Measurements from ENCODE around the gene FXYD5. TPM values are rescaled to one million over a fixed set of nuclear protein-coding genes. Genes with fewer than 3 reads are reported as not detected.

Gene FXYD5
- total RNA-seq, 2 experiments from 2014 or later: 82.1 to 147 TPM

DNA sequence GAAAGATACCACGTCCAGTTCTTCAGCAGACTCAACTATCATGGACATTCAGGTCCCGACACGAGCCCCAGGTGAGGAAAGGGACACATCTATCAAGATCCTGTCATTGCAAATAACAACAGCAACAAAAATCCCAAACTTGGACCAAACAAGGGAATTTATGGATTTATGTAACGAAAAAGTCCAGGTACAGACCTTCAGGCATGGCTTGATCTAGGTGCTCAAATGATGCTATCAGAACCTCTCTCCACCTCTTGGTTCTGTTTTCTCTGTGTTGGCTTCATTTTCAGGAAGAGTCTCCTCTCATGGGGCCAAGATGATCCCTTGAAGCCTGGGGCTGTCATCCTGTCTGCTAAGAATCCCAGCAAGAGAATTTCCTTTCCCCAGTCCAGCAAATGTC is 2.9 kb downstream of the FXYD5 start:
- no peaks in the 10 kb centered on the region for H4K20me1 ChIP-seq (ENCODE audit: insufficient read depth, low read length)
- POLR2A ChIA-PET: no interaction called here
- H3K4me3 ChIP-seq (ENCODE audit: low read depth, low read length, poor library complexity, severe bottlenecking): no peak overlapping the region
- no peak overlapping the region for H3K4me2 ChIP-seq (ENCODE audit: low read length)
- intact Hi-C loops (cut with micrococcal nuclease; ENCODE audit: unreplicated experiment): no loop called here
- peaks cover 24% of the 10 kb centered on the region for H3K4me1 ChIP-seq (ENCODE audit: insufficient read depth, low read length, poor library complexity, severe bottlenecking)
- H3K27ac ChIP-seq (ENCODE audit: low read depth, low read length, poor library complexity, severe bottlenecking): no peak overlapping the region
- H3K36me3 ChIP-seq (ENCODE audit: insufficient read depth, low read length): peaks cover 59% of the 10 kb centered on the region
- no peak overlapping the region for H2AFZ ChIP-seq (ENCODE audit: low read length)
- no TSS peak for BruUV-seq (replicated peaks)
- no peak for TF ChIP-seq EZH2phosphoT487 (IDR thresholded peaks at IDR 0.05; ENCODE audit: borderline replicate concordance, low read depth, low read length)
- TF ChIP-seq, protein P1, sequence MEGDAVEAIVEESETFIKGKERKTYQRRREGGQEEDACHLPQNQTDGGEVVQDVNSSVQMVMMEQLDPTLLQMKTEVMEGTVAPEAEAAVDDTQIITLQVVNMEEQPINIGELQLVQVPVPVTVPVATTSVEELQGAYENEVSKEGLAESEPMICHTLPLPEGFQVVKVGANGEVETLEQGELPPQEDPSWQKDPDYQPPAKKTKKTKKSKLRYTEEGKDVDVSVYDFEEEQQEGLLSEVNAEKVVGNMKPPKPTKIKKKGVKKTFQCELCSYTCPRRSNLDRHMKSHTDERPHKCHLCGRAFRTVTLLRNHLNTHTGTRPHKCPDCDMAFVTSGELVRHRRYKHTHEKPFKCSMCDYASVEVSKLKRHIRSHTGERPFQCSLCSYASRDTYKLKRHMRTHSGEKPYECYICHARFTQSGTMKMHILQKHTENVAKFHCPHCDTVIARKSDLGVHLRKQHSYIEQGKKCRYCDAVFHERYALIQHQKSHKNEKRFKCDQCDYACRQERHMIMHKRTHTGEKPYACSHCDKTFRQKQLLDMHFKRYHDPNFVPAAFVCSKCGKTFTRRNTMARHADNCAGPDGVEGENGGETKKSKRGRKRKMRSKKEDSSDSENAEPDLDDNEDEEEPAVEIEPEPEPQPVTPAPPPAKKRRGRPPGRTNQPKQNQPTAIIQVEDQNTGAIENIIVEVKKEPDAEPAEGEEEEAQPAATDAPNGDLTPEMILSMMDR (conservative IDR thresholded peaks at IDR 0.05; ENCODE audit: low read length): no peak
- peaks cover 17% of the 10 kb centered on the region; the same call in 1 of the 2 replicates for H3K79me2 ChIP-seq (ENCODE audit: insufficient read depth, low read depth, low read length)
- H3K9me2 ChIP-seq (ENCODE audit: insufficient read depth, low read length): no peaks in the 10 kb centered on the region
- DNase-seq (ENCODE audit: low spot score): no peak
- H3K9me3 ChIP-seq (ENCODE audit: low read length): no peaks in the 10 kb centered on the region
- CTCF ChIA-PET (ENCODE audit: unreplicated experiment): no interaction called here

- Histone ChIP-seq H3K9me3 (ENCODE audit: low read length) (0 out of 2 replicates have a peak, but pooled peaks cover 3% of the 10 kb centered on the region), H3K79me2 (ENCODE audit: insufficient read depth, low read depth, low read length) (peaks cover 17% of the 10 kb centered on the region; the same call in 1 of the 2 replicates), H3K4me1 (ENCODE audit: insufficient read depth, low read length, poor library complexity, severe bottlenecking) (peaks cover 13% of the 10 kb centered on the region), H3K9me2 (ENCODE audit: insufficient read depth, low read length) (no peaks in the 10 kb centered on the region), H3K4me3 (ENCODE audit: low read depth, low read length, poor library complexity, severe bottlenecking) (no peak overlapping the region), H4K20me1 (ENCODE audit: insufficient read depth, low read length) (no peaks in the 10 kb centered on the region), H2AFZ (ENCODE audit: low read length) (no peak overlapping the region), H3K36me3 (ENCODE audit: insufficient read depth, low read length) (peaks cover 81% of the 10 kb centered on the region), H3K4me2 (ENCODE audit: low read length) (no peak overlapping the region), H3K27ac (ENCODE audit: low read depth, low read length, poor library complexity, severe bottlenecking) (no peak overlapping the region)
- DNase-seq (ENCODE audit: low spot score): no peak
- ChIA-PET CTCF (ENCODE audit: unreplicated experiment) (no interaction called here), POLR2A (interaction anchor here (1.0 kb wide), 1 partner anchor 16 kb away, joined by 5 read pairs; no protein-coding TSS in a partner anchor)
- intact Hi-C loops (cut with micrococcal nuclease; ENCODE audit: unreplicated experiment): no loop called here
- no peak for TF ChIP-seq EZH2phosphoT487 (IDR thresholded peaks at IDR 0.05; ENCODE audit: borderline replicate concordance, low read depth, low read length)
- TF ChIP-seq, protein P1 (conservative IDR thresholded peaks at IDR 0.05; ENCODE audit: low read length): no peak
- no TSS peak for BruUV-seq (replicated peaks)
Observed at GRCh38 chr19:35159606-35160005, 5.1 kb downstream of the FXYD5 start.

GRCh38 chr19:35160629-35161433 is 6.3 kb downstream of the FXYD5 start:
- Histone ChIP-seq H3K4me1 (ENCODE audit: insufficient read depth, low read length, poor library complexity, severe bottlenecking) (peaks cover 11% of the 10 kb centered on the region), H3K27ac (ENCODE audit: low read depth, low read length, poor library complexity, severe bottlenecking) (no peak overlapping the region), H3K36me3 (ENCODE audit: insufficient read depth, low read length) (peaks cover 93% of the 10 kb centered on the region), H3K9me3 (ENCODE audit: low read length) (peaks cover 14% of the 10 kb centered on the region; the same call in 1 of the 2 replicates), H3K9me2 (ENCODE audit: insufficient read depth, low read length) (no peaks in the 10 kb centered on the region), H3K4me2 (ENCODE audit: low read length) (no peak overlapping the region), H3K79me2 (ENCODE audit: insufficient read depth, low read depth, low read length) (peaks cover 12% of the 10 kb centered on the region; the same call in 1 of the 2 replicates), H2AFZ (ENCODE audit: low read length) (no peak overlapping the region), H3K4me3 (ENCODE audit: low read depth, low read length, poor library complexity, severe bottlenecking) (no peak overlapping the region), H4K20me1 (ENCODE audit: insufficient read depth, low read length) (no peaks in the 10 kb centered on the region)
- no peak for DNase-seq (ENCODE audit: low spot score)
- POLR2A ChIA-PET: interaction anchor here (1.0 kb wide), 1 partner anchor 14 kb away, joined by 5 read pairs; no protein-coding TSS in a partner anchor
- CTCF ChIA-PET (ENCODE audit: unreplicated experiment): no interaction called here
- intact Hi-C loops (cut with micrococcal nuclease; ENCODE audit: unreplicated experiment): no loop called here
- TF ChIP-seq EZH2phosphoT487 (IDR thresholded peaks at IDR 0.05; ENCODE audit: borderline replicate concordance, low read depth, low read length): no peak
- TF ChIP-seq, protein P1 (conservative IDR thresholded peaks at IDR 0.05; ENCODE audit: low read length): no peak
- no TSS peak for BruUV-seq (replicated peaks)
